NB4 (cell line): ENCODE measurements around the gene PTK6.
"Not testable (repeated sequence)": the region's sequence is repeated elsewhere in the genome, so short reads cannot be mapped to it uniquely, and the experiment has no call there.

ENCODE experiments used
- POLR2A ChIP-seq: IDR thresholded peaks from 2 replicates; pipeline ENCODE4 v1.6.1; 2011; ENCODE audit warnings: mild to moderate bottlenecking; ENCODE audit not compliant: insufficient read length; ENCODE audit errors: extremely low read depth
- TF ChIP-seq, protein P1 (sequence below): IDR thresholded peaks from one replicate; pipeline ENCODE4 v1.5.1; 2012; ENCODE audit warnings: low read depth, low read length

DNA sequence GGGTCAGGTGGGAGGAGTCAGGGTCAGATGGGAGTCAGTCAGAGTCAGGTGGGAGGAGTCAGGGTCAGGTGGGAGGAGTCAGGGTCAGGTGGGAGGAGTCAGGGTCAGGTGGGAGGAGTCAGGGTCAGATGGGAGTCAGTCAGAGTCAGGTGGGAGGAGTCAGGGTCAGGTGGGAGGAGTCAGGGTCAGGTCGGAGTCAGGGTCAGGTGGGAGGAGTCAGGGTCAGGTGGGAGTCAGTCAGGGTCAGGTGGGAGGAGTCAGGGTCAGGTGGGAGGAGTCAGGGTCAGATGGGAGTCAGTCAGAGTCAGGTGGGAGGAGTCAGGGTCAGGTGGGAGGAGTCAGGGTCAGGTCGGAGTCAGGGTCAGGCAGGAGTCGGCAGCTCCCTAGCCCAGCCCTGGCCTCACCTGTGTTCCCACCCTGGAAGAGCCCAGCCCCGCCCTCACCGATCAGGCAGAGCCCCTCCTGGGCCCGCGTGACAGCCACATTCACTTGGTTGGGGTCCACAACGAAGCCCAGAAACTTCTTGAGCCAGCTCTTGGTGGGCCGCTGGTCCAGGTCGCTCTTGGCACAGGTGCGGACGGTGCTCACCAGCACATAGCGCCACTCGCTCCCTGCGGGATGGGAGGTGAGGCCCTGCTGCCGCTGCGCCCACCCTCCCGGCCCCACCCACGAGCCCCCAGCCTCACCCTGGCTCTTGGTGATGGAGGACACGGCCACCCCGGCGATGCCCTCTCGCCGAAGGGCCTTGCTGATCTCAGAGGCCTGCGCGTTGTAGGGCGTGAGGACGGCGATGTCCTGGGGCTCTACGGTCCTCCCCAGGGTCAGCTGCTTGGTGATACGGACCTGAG is 22.5 kb upstream of the PTK6 start:
- TF ChIP-seq, protein P1, sequence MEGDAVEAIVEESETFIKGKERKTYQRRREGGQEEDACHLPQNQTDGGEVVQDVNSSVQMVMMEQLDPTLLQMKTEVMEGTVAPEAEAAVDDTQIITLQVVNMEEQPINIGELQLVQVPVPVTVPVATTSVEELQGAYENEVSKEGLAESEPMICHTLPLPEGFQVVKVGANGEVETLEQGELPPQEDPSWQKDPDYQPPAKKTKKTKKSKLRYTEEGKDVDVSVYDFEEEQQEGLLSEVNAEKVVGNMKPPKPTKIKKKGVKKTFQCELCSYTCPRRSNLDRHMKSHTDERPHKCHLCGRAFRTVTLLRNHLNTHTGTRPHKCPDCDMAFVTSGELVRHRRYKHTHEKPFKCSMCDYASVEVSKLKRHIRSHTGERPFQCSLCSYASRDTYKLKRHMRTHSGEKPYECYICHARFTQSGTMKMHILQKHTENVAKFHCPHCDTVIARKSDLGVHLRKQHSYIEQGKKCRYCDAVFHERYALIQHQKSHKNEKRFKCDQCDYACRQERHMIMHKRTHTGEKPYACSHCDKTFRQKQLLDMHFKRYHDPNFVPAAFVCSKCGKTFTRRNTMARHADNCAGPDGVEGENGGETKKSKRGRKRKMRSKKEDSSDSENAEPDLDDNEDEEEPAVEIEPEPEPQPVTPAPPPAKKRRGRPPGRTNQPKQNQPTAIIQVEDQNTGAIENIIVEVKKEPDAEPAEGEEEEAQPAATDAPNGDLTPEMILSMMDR: not testable (repeated sequence)
- not testable (repeated sequence) for TF ChIP-seq POLR2A
